ENCODE data around the gene MCOLN1. TPM values are rescaled to one million over a fixed set of nuclear protein-coding genes. Genes with fewer than 3 reads are reported as not detected.

MCOLN1 gene
- total and polyA plus RNA-seq, 4 experiments from 2014 or later, result 8.0 to 14.9 (median 11.6) TPM

GRCh38 chr19:7516878-7517277, 5.5 kb upstream of the MCOLN1 start:
- Histone ChIP-seq H3K9me3 (ENCODE audit: control insufficient read depth in 1 of 2, low read length in 2 of 2) (no peaks in the 10 kb centered on the region), H3K4me1 (ENCODE audit: insufficient read depth, low read length) (peaks cover 13% of the 10 kb centered on the region), H3K4me3 (ENCODE audit: low read length in 2 of 2) (no peak overlapping the region), H3K36me3 (ENCODE audit: insufficient read depth, low read length) (no peaks in the 10 kb centered on the region), H3K27ac (ENCODE audit: low read depth, low read length) (no peak overlapping the region), H3K27me3 (ENCODE audit: insufficient read depth, low read length) (peaks cover 4% of the 10 kb centered on the region)
- POLR2A ChIA-PET (ENCODE audit: partially characterized antibody), result interaction anchor here (1.6 kb wide), 1 partner anchor 17 kb away, joined by 7 read pairs; no protein-coding TSS in a partner anchor
- CTCF ChIA-PET (ENCODE audit: partially characterized antibody), result no interaction called here
- H3K27me3 Mint-ChIP-seq, result peaks cover 8 to 16% of the 10 kb centered on the region in 2 donors
- no peaks in the 10 kb centered on the region for H3K9me3 Mint-ChIP-seq
- intact Hi-C loops (cut with micrococcal nuclease), result loop anchor here (2.0 kb wide), 1 partner anchor 18 kb away; the partner anchor contains the start of gene PNPLA6
- H3K4me1 Mint-ChIP-seq, result peaks cover 5 to 26% (median 13%) of the 10 kb centered on the region in 4 donors
- peaks cover 1 to 3% of the 10 kb centered on the region in 2 donors for H3K36me3 Mint-ChIP-seq
- peak overlapping the region; percentile 50 to 71 (median 66) for H3K4me3 Mint-ChIP-seq
- DNase-seq, result no peak
- H3K27ac Mint-ChIP-seq, result peak overlapping the region in 3 of 7 donors; percentile 51 to 84 (median 63)

GRCh38 chr19:7519361-7520130, 2.9 kb upstream of the MCOLN1 start:
- POLR2A ChIA-PET (ENCODE audit: partially characterized antibody), result interaction anchor here (6.2 kb wide), 1 partner anchor 14 kb away, joined by 94 read pairs; the partner anchor contains the start of gene PNPLA6
- H3K27me3 Mint-ChIP-seq, result peaks cover 4 to 11% of the 10 kb centered on the region in 2 donors
- H3K27ac Mint-ChIP-seq, result no peak overlapping the region
- Histone ChIP-seq H3K36me3 (ENCODE audit: insufficient read depth, low read length) (no peaks in the 10 kb centered on the region), H3K4me3 (ENCODE audit: low read length in 2 of 2) (no peak overlapping the region), H3K27me3 (ENCODE audit: insufficient read depth, low read length) (peaks cover 4% of the 10 kb centered on the region), H3K9me3 (ENCODE audit: control insufficient read depth in 1 of 2, low read length in 2 of 2) (no peaks in the 10 kb centered on the region), H3K4me1 (ENCODE audit: insufficient read depth, low read length) (peaks cover 28% of the 10 kb centered on the region), H3K27ac (ENCODE audit: low read depth, low read length) (no peak overlapping the region)
- CTCF ChIA-PET (ENCODE audit: partially characterized antibody), result no interaction called here
- H3K4me1 Mint-ChIP-seq, result peaks cover 8 to 34% (median 22%) of the 10 kb centered on the region in 4 donors
- H3K36me3 Mint-ChIP-seq, result peaks cover 3% of the 10 kb centered on the region in 2 donors
- no peak for DNase-seq
- H3K4me3 Mint-ChIP-seq, result peak overlapping the region in 2 of 8 donors; percentile 15 to 18
- no peaks in the 10 kb centered on the region for H3K9me3 Mint-ChIP-seq
- intact Hi-C loops (cut with micrococcal nuclease), result no loop called here

- intact Hi-C loops (cut with micrococcal nuclease), result no loop called here
- Mint-ChIP-seq H3K9me3 (no peaks in the 10 kb centered on the region), H3K4me3 (no peak overlapping the region), H3K27ac (no peak overlapping the region), H3K4me1 (peaks cover 8 to 31% (median 21%) of the 10 kb centered on the region in 4 donors), H3K36me3 (peaks cover 3% of the 10 kb centered on the region in 2 donors), H3K27me3 (peaks cover 4 to 7% of the 10 kb centered on the region in 2 donors)
- no peak overlapping the region for H3K4me3 ChIP-seq (ENCODE audit: low read length in 2 of 2)
- CTCF ChIA-PET (ENCODE audit: partially characterized antibody), result no interaction called here
- H3K27ac ChIP-seq (ENCODE audit: low read depth, low read length), result no peak overlapping the region
- H3K4me1 ChIP-seq (ENCODE audit: insufficient read depth, low read length), result peaks cover 28% of the 10 kb centered on the region
- no peak for DNase-seq
- no peaks in the 10 kb centered on the region for H3K36me3 ChIP-seq (ENCODE audit: insufficient read depth, low read length)
- no peaks in the 10 kb centered on the region for H3K27me3 ChIP-seq (ENCODE audit: insufficient read depth, low read length)
- H3K9me3 ChIP-seq (ENCODE audit: control insufficient read depth in 1 of 2, low read length in 2 of 2), result no peaks in the 10 kb centered on the region
- POLR2A ChIA-PET (ENCODE audit: partially characterized antibody), result interaction anchor here (1.0 to 6.2 kb wide), 2 partner anchors 14 to 24 kb away, joined by 3 to 94 read pairs; partner anchors contain the start of gene PNPLA6
Observed at GRCh38 chr19:7520131-7521051, 2.0 kb upstream of the MCOLN1 start.

GRCh38 chr19:7521551-7522071, 813 bp upstream of the MCOLN1 start:
- Mint-ChIP-seq H3K27me3 (peaks cover 2 to 5% of the 10 kb centered on the region in 2 donors), H3K4me3 (peak overlapping the region; percentile 82 to 93 (median 87)), H3K9me3 (no peaks in the 10 kb centered on the region), H3K4me1 (peaks cover 7 to 26% (median 16%) of the 10 kb centered on the region in 4 donors), H3K27ac (peak overlapping the region in 6 of 7 donors; percentile 77 to 93 (median 89)), H3K36me3 (peaks cover 4 to 5% of the 10 kb centered on the region in 2 donors)
- intact Hi-C loops (cut with micrococcal nuclease), result loop anchor here (1.0 kb wide), 2 partner anchors 13 to 32 kb away; partner anchors contain the start of gene PEX11G
- DNase-seq, result no peak
- no peaks in the 10 kb centered on the region for H3K27me3 ChIP-seq (ENCODE audit: insufficient read depth, low read length)
- peaks cover 21% of the 10 kb centered on the region for H3K4me1 ChIP-seq (ENCODE audit: insufficient read depth, low read length)
- no peaks in the 10 kb centered on the region for H3K9me3 ChIP-seq (ENCODE audit: control insufficient read depth in 1 of 2, low read length in 2 of 2)
- no peak overlapping the region for H3K27ac ChIP-seq (ENCODE audit: low read depth, low read length)
- peak overlapping the region in 1 of 2 donors; percentile 2 for H3K4me3 ChIP-seq (ENCODE audit: low read length in 2 of 2)
- H3K36me3 ChIP-seq (ENCODE audit: insufficient read depth, low read length), result no peaks in the 10 kb centered on the region
- CTCF ChIA-PET (ENCODE audit: partially characterized antibody), result no interaction called here
- POLR2A ChIA-PET (ENCODE audit: partially characterized antibody), result interaction anchor here (0.7 to 6.2 kb wide), 8 partner anchors 11 to 176 kb away, joined by 3 to 94 read pairs (median 4); partner anchors contain the start of genes ARHGEF18, PEX11G and PNPLA6

- DNase-seq, result peak in 1 of 5 donors; percentile 22
- H3K27ac ChIP-seq (ENCODE audit: low read depth, low read length), result peak overlapping the region; percentile 42
- H3K27ac Mint-ChIP-seq, result peak overlapping the region in 4 of 7 donors; percentile 15 to 87 (median 49)
Observed at GRCh38 chr19:7522923-7523667, 671 bp downstream of the MCOLN1 start.

GRCh38 chr19:7524523-7524922, 2.1 kb downstream of the MCOLN1 start:
- H3K36me3 Mint-ChIP-seq, result peaks cover 3 to 9% of the 10 kb centered on the region in 2 donors
- intact Hi-C loops (cut with micrococcal nuclease), result no loop called here
- peaks cover 7 to 16% (median 9%) of the 10 kb centered on the region in 4 donors for H3K4me1 Mint-ChIP-seq
- H3K27me3 Mint-ChIP-seq, result no peaks in the 10 kb centered on the region
- no peak overlapping the region for H3K27ac Mint-ChIP-seq
- peaks cover 18% of the 10 kb centered on the region for H3K4me1 ChIP-seq (ENCODE audit: insufficient read depth, low read length)
- peak overlapping the region in 4 of 8 donors; percentile 6 to 30 (median 16) for H3K4me3 Mint-ChIP-seq
- DNase-seq, result peak in 1 of 5 donors; percentile 7
- CTCF ChIA-PET (ENCODE audit: partially characterized antibody), result no interaction called here
- no peak overlapping the region for H3K27ac ChIP-seq (ENCODE audit: low read depth, low read length)
- no peaks in the 10 kb centered on the region for H3K27me3 ChIP-seq (ENCODE audit: insufficient read depth, low read length)
- POLR2A ChIA-PET (ENCODE audit: partially characterized antibody), result interaction anchor here (6.2 kb wide), 1 partner anchor 10 kb away, joined by 94 read pairs; the partner anchor contains the start of gene PNPLA6
- H3K4me3 ChIP-seq (ENCODE audit: low read length in 2 of 2), result no peak overlapping the region
- no peaks in the 10 kb centered on the region for H3K9me3 ChIP-seq (ENCODE audit: control insufficient read depth in 1 of 2, low read length in 2 of 2)
- no peaks in the 10 kb centered on the region for H3K36me3 ChIP-seq (ENCODE audit: insufficient read depth, low read length)
- H3K9me3 Mint-ChIP-seq, result no peaks in the 10 kb centered on the region

More at GRCh38 chr19:7522923-7523667, 671 bp downstream of the MCOLN1 start:
- peaks cover 7 to 16% (median 9%) of the 10 kb centered on the region in 4 donors for H3K4me1 Mint-ChIP-seq
- intact Hi-C loops (cut with micrococcal nuclease), result loop anchor here (1.0 kb wide), 2 partner anchors 11 to 34 kb away; partner anchors contain the start of gene PEX11G
- POLR2A ChIA-PET (ENCODE audit: partially characterized antibody), result interaction anchor here (0.6 to 6.2 kb wide), 8 partner anchors 11 to 192 kb away, joined by 3 to 94 read pairs (median 5); partner anchors contain the start of genes ARHGEF18, PET100, PEX11G and PNPLA6
- CTCF ChIA-PET (ENCODE audit: partially characterized antibody), result interaction anchor here (0.8 to 1.8 kb wide), 6 partner anchors 12 to 129 kb away, joined by 3 to 12 read pairs (median 3); partner anchors contain the start of gene PNPLA6
- no peaks in the 10 kb centered on the region for H3K27me3 Mint-ChIP-seq
- H3K9me3 Mint-ChIP-seq, result no peaks in the 10 kb centered on the region
- Histone ChIP-seq H3K4me3 (ENCODE audit: low read length in 2 of 2) (peak overlapping the region; percentile 65 to 69), H3K36me3 (ENCODE audit: insufficient read depth, low read length) (no peaks in the 10 kb centered on the region), H3K27me3 (ENCODE audit: insufficient read depth, low read length) (no peaks in the 10 kb centered on the region), H3K4me1 (ENCODE audit: insufficient read depth, low read length) (peaks cover 18% of the 10 kb centered on the region), H3K9me3 (ENCODE audit: control insufficient read depth in 1 of 2, low read length in 2 of 2) (no peaks in the 10 kb centered on the region)
- peaks cover 7% of the 10 kb centered on the region in 2 donors for H3K36me3 Mint-ChIP-seq
- H3K4me3 Mint-ChIP-seq, result peak overlapping the region; percentile 53 to 82 (median 64)
